ENCODE measurements around the gene ERC1. TPM values are rescaled to one million over a fixed set of nuclear protein-coding genes. Genes with fewer than 3 reads are reported as not detected.

The ERC1 gene
- total and polyA plus RNA-seq, 2 donors (not counting 3 experiments of a cell fraction or from before 2014, with no cell fraction given) = 11.7 to 66.1 TPM

DNA sequence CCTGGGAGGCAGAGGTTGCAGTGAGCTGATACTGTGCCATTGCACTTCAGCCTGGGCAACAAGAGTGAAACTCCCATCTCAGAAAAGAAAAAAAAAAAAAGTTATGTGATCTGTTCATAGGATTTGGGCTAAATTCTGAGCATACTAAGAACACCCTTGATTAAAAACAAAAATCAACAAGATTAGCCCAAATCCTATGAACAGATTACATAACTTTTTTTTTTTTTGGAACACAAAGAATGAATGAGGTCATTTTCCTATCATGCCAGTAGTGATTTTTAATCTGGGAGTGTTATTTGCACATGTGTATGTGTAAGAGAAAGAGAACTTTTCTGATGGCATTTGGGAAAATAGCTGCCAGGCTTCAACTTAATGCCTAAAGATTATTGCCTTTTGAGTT lies 208.7 kb downstream of the ERC1 start:
- H4K20me1 ChIP-seq (replicated peaks; ENCODE audit: control insufficient read depth, extremely low read depth, insufficient read depth, low read length) = no peaks in the 10 kb centered on the region
- CTCF ChIA-PET = no interaction called here

More for the DNA sequence above, 208.7 kb downstream of the ERC1 start:
- peaks cover 2% of the 10 kb centered on the region for H3K9me3 ChIP-seq (replicated peaks; ENCODE audit: control insufficient read depth, insufficient read depth, low read length)
- peaks cover 16% of the 10 kb centered on the region for H3K4me1 ChIP-seq (ENCODE audit: control insufficient read depth, extremely low read depth, insufficient read depth, low read length)
- dilution Hi-C loops (cut with MboI; ENCODE audit: extremely low pct_ligation_motif_present, low sequenced_read_pairs) = no loop called here
- TF ChIP-seq, protein P1, sequence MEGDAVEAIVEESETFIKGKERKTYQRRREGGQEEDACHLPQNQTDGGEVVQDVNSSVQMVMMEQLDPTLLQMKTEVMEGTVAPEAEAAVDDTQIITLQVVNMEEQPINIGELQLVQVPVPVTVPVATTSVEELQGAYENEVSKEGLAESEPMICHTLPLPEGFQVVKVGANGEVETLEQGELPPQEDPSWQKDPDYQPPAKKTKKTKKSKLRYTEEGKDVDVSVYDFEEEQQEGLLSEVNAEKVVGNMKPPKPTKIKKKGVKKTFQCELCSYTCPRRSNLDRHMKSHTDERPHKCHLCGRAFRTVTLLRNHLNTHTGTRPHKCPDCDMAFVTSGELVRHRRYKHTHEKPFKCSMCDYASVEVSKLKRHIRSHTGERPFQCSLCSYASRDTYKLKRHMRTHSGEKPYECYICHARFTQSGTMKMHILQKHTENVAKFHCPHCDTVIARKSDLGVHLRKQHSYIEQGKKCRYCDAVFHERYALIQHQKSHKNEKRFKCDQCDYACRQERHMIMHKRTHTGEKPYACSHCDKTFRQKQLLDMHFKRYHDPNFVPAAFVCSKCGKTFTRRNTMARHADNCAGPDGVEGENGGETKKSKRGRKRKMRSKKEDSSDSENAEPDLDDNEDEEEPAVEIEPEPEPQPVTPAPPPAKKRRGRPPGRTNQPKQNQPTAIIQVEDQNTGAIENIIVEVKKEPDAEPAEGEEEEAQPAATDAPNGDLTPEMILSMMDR (IDR thresholded peaks at IDR 0.05; ENCODE audit: extremely low read depth in 1 of 2, insufficient read depth in 1 of 2, low read depth in 1 of 2, low read length in 2 of 2) = no peak
- TF ChIP-seq GATA2 (IDR thresholded peaks at IDR 0.05; ENCODE audit: insufficient read depth, insufficient read length, low read depth, low read length) (no peak), EZH2 (IDR thresholded peaks at IDR 0.05; ENCODE audit: borderline replicate concordance, low read depth, low read length, severe bottlenecking) (no peak), FOS (IDR thresholded peaks at IDR 0.05; ENCODE audit: borderline replicate concordance, insufficient read depth, low read length) (no peak), JUN (IDR thresholded peaks at IDR 0.05; ENCODE audit: borderline replicate concordance, insufficient read depth, insufficient read length, low read depth) (no peak), POLR2AphosphoS5 (IDR thresholded peaks at IDR 0.05; ENCODE audit: insufficient read depth, low read depth, low read length) (no peak), POLR2A (IDR thresholded peaks at IDR 0.05; ENCODE audit: low read depth, low read length) (no peak), MYC (IDR thresholded peaks at IDR 0.05; ENCODE audit: low read depth, low read length) (no peak)
- TF ChIP-seq, protein P2, sequence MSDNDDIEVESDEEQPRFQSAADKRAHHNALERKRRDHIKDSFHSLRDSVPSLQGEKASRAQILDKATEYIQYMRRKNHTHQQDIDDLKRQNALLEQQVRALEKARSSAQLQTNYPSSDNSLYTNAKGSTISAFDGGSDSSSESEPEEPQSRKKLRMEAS (IDR thresholded peaks at IDR 0.05; ENCODE audit: insufficient read depth, insufficient read length) = no peak
- no peak for DNase-seq (ENCODE audit: low read depth, low spot score)
- H3K27me3 ChIP-seq (ENCODE audit: control insufficient read depth in 2 of 2, insufficient read depth in 2 of 2, low read length in 2 of 2) = no peaks in the 10 kb centered on the region
- POLR2A ChIA-PET = no interaction called here
- no peak for FAIRE-seq
- H3K4me2 ChIP-seq (ENCODE audit: insufficient read depth, low read length) = no peak overlapping the region
- no peaks in the 10 kb centered on the region for H3K79me2 ChIP-seq (ENCODE audit: control insufficient read depth, insufficient read depth, low read length)
- intact Hi-C loops (cut with micrococcal nuclease) = no loop called here
- no peaks in the 10 kb centered on the region for H3K36me3 ChIP-seq (ENCODE audit: control insufficient read depth in 2 of 2, extremely low read depth in 1 of 2, insufficient read depth in 2 of 2, low read length in 2 of 2)
- no peak overlapping the region for H2AFZ ChIP-seq (ENCODE audit: low read depth, low read length)
- no peaks in the 10 kb centered on the region for H3K9me1 ChIP-seq (replicated peaks; ENCODE audit: control insufficient read depth, extremely low read depth, insufficient read depth, low read length)
- no peak overlapping the region for H3K27ac ChIP-seq (ENCODE audit: insufficient read depth, low read depth, low read length)
- no peak overlapping the region for H3K4me3 ChIP-seq (replicated peaks in 1 of 3; ENCODE audit: insufficient read depth in 1 of 3, low read depth in 1 of 3, low read length in 3 of 3)
- no TSS peak for BruUV-seq (replicated peaks)
- H3K9ac ChIP-seq (replicated peaks; ENCODE audit: extremely low read depth, insufficient read depth, low read length) = no peak overlapping the region
